Lung (tissue), 12 donors: ENCODE measurements around the gene TSPAN5. TPM values are rescaled to one million over a fixed set of nuclear protein-coding genes. Genes with fewer than 3 reads are reported as not detected.

Experiments
- ATAC-seq: fragments of 200-7000 bp; cut with Tn5 transposase; one replicate; pipeline ENCODE4 v1.9.1; 2020; ENCODE audit warnings: moderate number of reproducible peaks; ENCODE audit not compliant: insufficient read depth, low FRiP score
- DNase-seq, 3 donors: peaks; one replicate each; pipeline ENCODE4 v3.0.0-alpha.2; 2013 to 2017
- H3K27ac ChIP-seq, 2 donors: one replicate each; pipeline ENCODE4 v1.5.1; 2013; ENCODE audit warnings: mild to moderate bottlenecking in 2 of 2, moderate library complexity in 2 of 2, control low read depth in 1 of 2, inconsistent platforms in 1 of 2, low read depth in 1 of 2, low read length in 1 of 2
- H3K27me3 ChIP-seq, 3 donors: one replicate each; pipeline ENCODE4 v1.5.1; 2013; ENCODE audit warnings: low read length in 2 of 3; ENCODE audit not compliant: control insufficient read depth in 3 of 3, insufficient read depth in 3 of 3
- H3K36me3 ChIP-seq, 4 donors: one replicate each; pipeline ENCODE4 v1.5.1; 2013; ENCODE audit warnings: low read length in 4 of 4, mild to moderate bottlenecking in 1 of 4, moderate library complexity in 1 of 4; ENCODE audit not compliant: control insufficient read depth in 4 of 4, insufficient read depth in 4 of 4
- H3K4me1 ChIP-seq, 5 donors: one replicate each; pipeline ENCODE4 v1.5.1; 2013; ENCODE audit warnings: low read length in 5 of 5, mild to moderate bottlenecking in 2 of 5, moderate library complexity in 1 of 5; ENCODE audit not compliant: control insufficient read depth in 5 of 5, insufficient read depth in 5 of 5
- H3K4me3 ChIP-seq: one replicate; pipeline ENCODE4 v1.5.1; 2013; ENCODE audit warnings: mild to moderate bottlenecking, control low read depth, moderate library complexity
- H3K9ac ChIP-seq, 2 donors: one replicate each; pipeline ENCODE4 v1.5.1; 2013; ENCODE audit warnings: low read length in 2 of 2, control low read depth in 1 of 2; ENCODE audit not compliant: insufficient read depth in 1 of 2
- H3K9me3 ChIP-seq, 4 donors: one replicate each; pipeline ENCODE4 v1.5.1; 2013; ENCODE audit warnings: low read length in 3 of 4, mild to moderate bottlenecking in 1 of 4, moderate library complexity in 1 of 4; ENCODE audit not compliant: control insufficient read depth in 4 of 4, insufficient read depth in 3 of 4
- WGBS, 2 donors: extraction: QIAGEN DNeasy Blood & Tissue Kit; methylation state at CpG; one replicate each; pipeline ENCODE4 v1.1.7; 2013; 5-methylcytosine and 5-hydroxymethylcytosine counted together
- polyA plus RNA-seq, 2 donors: library from polyadenylated mRNA; stranded (reverse); fragments of 200-250 nt; gene quantifications; one replicate each; pipeline ENCODE4 v1.2.1, GENCODE V29; 2013
- total RNA-seq, 2 donors: library from RNA; depleted of rRNA in 1 of 2; stranded (reverse); fragments of >200 nt in 1 of 2; gene quantifications; one replicate each; pipeline ENCODE4 v1.2.1, GENCODE V29; 2014 to 2021
- TF ChIP-seq, protein P1 (sequence below): IDR thresholded peaks from 2 replicates; pipeline ENCODE4 v1.5.1; 2012; ENCODE audit warnings: mild to moderate bottlenecking; ENCODE audit errors: control extremely low read depth, extremely low read depth
- donor health status: control.
- donor health status: control.
- donor health status: Bipolar disorder and iron deficiency.
- donor health status: healthy.
- donor health status: DM: yes; HTN: yes; CAD: no.

TSPAN5 gene
- total and polyA plus RNA-seq, 4 donors, result 1.8 to 24.5 (median 6.3) TPM

DNA sequence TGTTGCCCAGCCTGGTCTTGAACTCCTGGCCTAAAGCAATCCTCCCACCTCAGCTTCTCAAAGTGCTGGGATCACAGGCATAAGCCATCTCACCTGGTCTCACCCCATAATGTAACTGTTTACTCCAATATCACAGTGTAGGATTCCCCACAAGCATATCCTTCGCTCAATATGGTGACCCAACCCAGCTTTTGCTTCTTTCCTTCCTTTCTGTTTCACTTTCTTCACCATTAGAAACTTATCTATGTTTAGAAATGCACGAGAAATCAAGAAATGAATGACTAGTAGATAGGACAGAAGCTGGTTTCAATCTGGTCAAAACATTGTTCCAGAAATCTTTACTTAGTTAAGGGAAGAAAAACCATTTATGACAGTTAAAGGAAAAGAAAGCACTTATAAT is 18.9 kb downstream of the TSPAN5 start:
- no peaks in the 10 kb centered on the region for H3K36me3 ChIP-seq
- H3K27me3 ChIP-seq, result no peaks in the 10 kb centered on the region
- DNase-seq (no peak), ATAC-seq (no peak)
- H3K27ac ChIP-seq, result no peak overlapping the region
- no peaks in the 10 kb centered on the region for H3K9me3 ChIP-seq
- H3K4me1 ChIP-seq, result peaks cover 0 to 2% (median 0%) of the 10 kb centered on the region in 5 donors
- 53 to 78% methylated on average over 2 of the region's 2 CpGs for WGBS, 2 donors
- TF ChIP-seq, protein P1, sequence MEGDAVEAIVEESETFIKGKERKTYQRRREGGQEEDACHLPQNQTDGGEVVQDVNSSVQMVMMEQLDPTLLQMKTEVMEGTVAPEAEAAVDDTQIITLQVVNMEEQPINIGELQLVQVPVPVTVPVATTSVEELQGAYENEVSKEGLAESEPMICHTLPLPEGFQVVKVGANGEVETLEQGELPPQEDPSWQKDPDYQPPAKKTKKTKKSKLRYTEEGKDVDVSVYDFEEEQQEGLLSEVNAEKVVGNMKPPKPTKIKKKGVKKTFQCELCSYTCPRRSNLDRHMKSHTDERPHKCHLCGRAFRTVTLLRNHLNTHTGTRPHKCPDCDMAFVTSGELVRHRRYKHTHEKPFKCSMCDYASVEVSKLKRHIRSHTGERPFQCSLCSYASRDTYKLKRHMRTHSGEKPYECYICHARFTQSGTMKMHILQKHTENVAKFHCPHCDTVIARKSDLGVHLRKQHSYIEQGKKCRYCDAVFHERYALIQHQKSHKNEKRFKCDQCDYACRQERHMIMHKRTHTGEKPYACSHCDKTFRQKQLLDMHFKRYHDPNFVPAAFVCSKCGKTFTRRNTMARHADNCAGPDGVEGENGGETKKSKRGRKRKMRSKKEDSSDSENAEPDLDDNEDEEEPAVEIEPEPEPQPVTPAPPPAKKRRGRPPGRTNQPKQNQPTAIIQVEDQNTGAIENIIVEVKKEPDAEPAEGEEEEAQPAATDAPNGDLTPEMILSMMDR, result no peak
- no peak overlapping the region for H3K9ac ChIP-seq
- H3K4me3 ChIP-seq, result no peak overlapping the region

DNA sequence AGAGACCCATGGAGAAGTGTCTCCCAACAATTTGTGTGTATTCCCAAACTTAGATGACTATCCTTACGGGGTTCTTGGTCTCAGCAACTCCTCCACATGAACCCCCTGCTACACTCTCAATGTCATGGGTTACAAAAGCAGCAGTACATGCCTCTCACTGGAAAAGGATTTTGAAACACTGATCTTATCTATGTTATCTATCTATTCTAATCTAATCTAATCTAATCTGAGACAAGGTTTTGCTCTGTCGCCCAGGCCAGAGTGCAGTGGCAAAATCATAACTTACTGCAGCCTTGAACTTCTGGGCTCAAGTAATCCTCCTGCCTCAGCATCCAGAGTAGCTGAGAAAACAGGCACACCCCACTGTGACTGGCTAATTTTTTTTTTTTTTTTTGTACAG is 19.3 kb downstream of the TSPAN5 start:
- ATAC-seq (no peak), DNase-seq (no peak)
- WGBS, 2 donors, result 95% methylated on average over 2 of the region's 2 CpGs
- Histone ChIP-seq H3K4me3 (no peak overlapping the region), H3K9me3 (no peaks in the 10 kb centered on the region), H3K4me1 (peaks cover 0 to 2% (median 0%) of the 10 kb centered on the region in 5 donors), H3K27ac (no peak overlapping the region), H3K27me3 (no peaks in the 10 kb centered on the region), H3K9ac (no peak overlapping the region), H3K36me3 (no peaks in the 10 kb centered on the region)
- TF ChIP-seq, protein P1, result no peak

DNA sequence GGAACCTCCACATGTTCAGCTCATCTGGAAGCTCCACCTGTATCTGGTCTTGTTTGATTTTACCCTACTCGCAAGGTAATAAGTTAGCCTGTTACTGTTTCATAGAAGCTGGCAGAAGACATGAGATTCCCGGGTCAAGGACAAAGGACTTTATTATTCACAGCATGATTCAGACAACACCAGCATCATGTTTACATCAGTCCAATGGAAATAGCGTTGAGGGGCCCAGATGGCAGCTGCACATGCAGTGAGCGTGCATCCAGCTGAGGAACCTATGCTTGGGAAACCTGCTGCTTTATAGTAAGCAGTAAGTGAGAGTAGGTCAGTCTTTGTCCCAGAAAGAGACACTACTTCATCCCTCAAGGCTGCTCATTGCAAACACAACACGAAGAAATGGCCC is 19.8 kb downstream of the TSPAN5 start:
- no peaks in the 10 kb centered on the region for H3K36me3 ChIP-seq
- H3K4me3 ChIP-seq, result no peak overlapping the region
- no peak overlapping the region for H3K27ac ChIP-seq
- H3K9ac ChIP-seq, result no peak overlapping the region
- WGBS, 2 donors, result 88 to 96% methylated on average over 5 of the region's 5 CpGs
- H3K9me3 ChIP-seq, result no peaks in the 10 kb centered on the region
- ATAC-seq (no peak), DNase-seq (no peak)
- no peaks in the 10 kb centered on the region for H3K27me3 ChIP-seq
- TF ChIP-seq, protein P1, result no peak
- H3K4me1 ChIP-seq, result peaks cover 0 to 2% (median 0%) of the 10 kb centered on the region in 5 donors

DNA sequence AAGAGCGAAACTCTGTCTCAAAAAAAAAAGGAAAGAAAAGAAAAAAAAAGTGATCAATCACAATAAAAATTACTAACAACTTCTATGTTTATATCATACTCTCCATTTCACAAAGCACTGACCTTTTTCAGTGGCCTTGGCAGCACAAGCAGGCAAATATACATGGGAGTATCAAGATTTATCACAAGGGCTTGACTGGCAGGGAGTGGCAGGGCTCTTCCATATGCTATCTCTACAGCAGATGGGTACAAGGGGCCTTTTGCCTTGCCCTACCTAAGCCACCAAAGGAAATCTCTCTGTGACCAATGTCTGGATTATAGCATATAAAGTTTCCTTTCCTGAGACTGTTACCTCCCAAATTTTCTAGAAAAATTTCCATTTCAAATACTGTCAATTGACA is 24.4 kb downstream of the TSPAN5 start:
- ATAC-seq, result no peak
- peaks cover 0 to 3% (median 0%) of the 10 kb centered on the region in 5 donors for H3K4me1 ChIP-seq
- TF ChIP-seq, protein P1, result no peak
- WGBS, 2 donors, result 97 to 100% methylated on average over 1 of the region's 1 CpG
- no peak overlapping the region for H3K4me3 ChIP-seq
- H3K27ac ChIP-seq, result no peak overlapping the region
- no peaks in the 10 kb centered on the region for H3K27me3 ChIP-seq
- H3K9me3 ChIP-seq, result no peaks in the 10 kb centered on the region
- no peaks in the 10 kb centered on the region for H3K36me3 ChIP-seq
- H3K9ac ChIP-seq, result no peak overlapping the region
- DNase-seq, result no peak
